Loucy (cell line): ENCODE results near the gene INHBC.
"Not testable (repeated sequence)": the region's sequence is repeated elsewhere in the genome, so short reads cannot be mapped to it uniquely, and the experiment has no call there.

Experiments used
- H2AFZ ChIP-seq: fragments of 200-600 bp; sonication (generic); 2 replicates; pipeline ENCODE4 v1.6.0; 2016; ENCODE audit warnings: antibody characterized with exemption, mild to moderate bottlenecking, low read length, moderate library complexity
- H3F3A ChIP-seq: fragments of 200-600 bp; 2 replicates; pipeline ENCODE4 v1.6.0; 2016; ENCODE audit warnings: antibody characterized with exemption, low read depth, mild to moderate bottlenecking
- H3K27me3 ChIP-seq: fragments of 200-600 bp; sonication (generic); 2 replicates; pipeline ENCODE4 v1.6.1; 2014; ENCODE audit warnings: low read length, mild to moderate bottlenecking; ENCODE audit not compliant: insufficient read depth, poor library complexity, severe bottlenecking
- H3K36me3 ChIP-seq: fragments of 200-600 bp; sonication (generic); 2 replicates; pipeline ENCODE4 v1.6.1; 2016; ENCODE audit warnings: low read length; ENCODE audit not compliant: insufficient read depth
- H3K4me1 ChIP-seq: fragments of 200-600 bp; sonication (generic); 2 replicates; pipeline ENCODE4 v1.5.1; 2014; ENCODE audit warnings: low read length, mild to moderate bottlenecking; ENCODE audit not compliant: insufficient read depth, poor library complexity, severe bottlenecking
- H3K4me2 ChIP-seq: fragments of 200-600 bp; sonication (generic); 2 replicates; pipeline ENCODE4 v1.6.0; 2014; ENCODE audit warnings: antibody characterized with exemption, low read length, low read depth, mild to moderate bottlenecking; ENCODE audit not compliant: poor library complexity, severe bottlenecking
- H3K4me3 ChIP-seq: fragments of 200-600 bp; sonication (generic); 2 replicates; pipeline ENCODE4 v1.5.1; 2014; ENCODE audit warnings: low read length, mild to moderate bottlenecking, mixed read lengths; ENCODE audit not compliant: poor library complexity, severe bottlenecking
- H3K79me2 ChIP-seq: fragments of 200-600 bp; sonication (generic); 2 replicates; pipeline ENCODE4 v1.6.1; 2014; ENCODE audit warnings: low read length; ENCODE audit not compliant: insufficient read depth
- H3K9ac ChIP-seq: fragments of 200-600 bp; sonication (generic); 2 replicates; pipeline ENCODE4 v1.6.0; 2014; ENCODE audit warnings: mild to moderate bottlenecking, low read depth, low read length, moderate library complexity; ENCODE audit not compliant: poor library complexity, severe bottlenecking
- H3K9me2 ChIP-seq: fragments of 200-600 bp; sonication (generic); replicated peaks from 2 replicates; pipeline ENCODE4 v1.6.1; 2016; ENCODE audit warnings: low read depth, low read length, mixed read lengths
- H3K9me3 ChIP-seq: fragments of 200-600 bp; sonication (generic); 2 replicates; pipeline ENCODE4 v1.6.1; 2014; ENCODE audit warnings: mild to moderate bottlenecking, antibody characterized with exemption, low read length, low read depth; ENCODE audit not compliant: insufficient read depth
- H4K20me1 ChIP-seq: fragments of 200-600 bp; sonication (generic); 2 replicates; pipeline ENCODE4 v1.6.0; 2014; ENCODE audit warnings: antibody characterized with exemption, low read length, mild to moderate bottlenecking; ENCODE audit not compliant: insufficient read depth, poor library complexity, severe bottlenecking
- EZH2phosphoT487 ChIP-seq: fragments of 200-600 bp; IDR thresholded peaks from 2 replicates; pipeline ENCODE4 v1.6.1; 2018; ENCODE audit warnings: antibody characterized with exemption, mild to moderate bottlenecking, moderate library complexity, borderline replicate concordance
- TF ChIP-seq, protein P1 (sequence below): fragments of 200-600 bp; sonication (generic); conservative IDR thresholded peaks from 2 replicates; pipeline ENCODE4 v1.5.1; 2014; ENCODE audit warnings: mild to moderate bottlenecking, antibody characterized with exemption, low read length

The INHBC gene

DNA sequence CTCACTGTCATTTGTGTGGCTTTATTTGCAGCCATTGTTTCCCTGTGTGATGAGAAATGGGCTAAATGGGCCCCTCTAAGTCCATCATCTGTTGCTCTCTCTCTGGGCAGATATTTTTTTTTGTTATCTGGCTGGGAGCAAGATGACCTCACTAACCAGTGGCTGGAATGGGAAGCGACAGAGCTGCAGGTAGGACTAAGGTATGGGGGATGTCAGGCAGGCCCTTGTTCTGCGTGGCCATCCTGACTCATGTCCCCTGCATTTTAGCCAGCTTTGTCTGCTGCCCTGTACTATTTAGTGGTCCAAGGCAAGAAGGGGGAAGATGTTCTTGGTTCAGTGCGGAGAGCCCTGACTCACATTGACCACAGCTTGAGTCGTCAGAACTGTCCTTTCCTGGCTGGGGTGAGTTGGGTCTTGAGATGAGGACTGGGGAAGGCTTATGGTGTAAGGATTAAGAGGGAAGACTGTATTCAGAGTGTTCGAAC is 54.6 kb downstream of the INHBC start:
- H3K9me2 ChIP-seq: no peaks in the 10 kb centered on the region
- H3K27me3 ChIP-seq: no peaks in the 10 kb centered on the region
- peaks cover 22% of the 10 kb centered on the region; the same call in 1 of the 2 replicates for H3K36me3 ChIP-seq
- TF ChIP-seq EZH2phosphoT487: no peak
- TF ChIP-seq, protein P1, sequence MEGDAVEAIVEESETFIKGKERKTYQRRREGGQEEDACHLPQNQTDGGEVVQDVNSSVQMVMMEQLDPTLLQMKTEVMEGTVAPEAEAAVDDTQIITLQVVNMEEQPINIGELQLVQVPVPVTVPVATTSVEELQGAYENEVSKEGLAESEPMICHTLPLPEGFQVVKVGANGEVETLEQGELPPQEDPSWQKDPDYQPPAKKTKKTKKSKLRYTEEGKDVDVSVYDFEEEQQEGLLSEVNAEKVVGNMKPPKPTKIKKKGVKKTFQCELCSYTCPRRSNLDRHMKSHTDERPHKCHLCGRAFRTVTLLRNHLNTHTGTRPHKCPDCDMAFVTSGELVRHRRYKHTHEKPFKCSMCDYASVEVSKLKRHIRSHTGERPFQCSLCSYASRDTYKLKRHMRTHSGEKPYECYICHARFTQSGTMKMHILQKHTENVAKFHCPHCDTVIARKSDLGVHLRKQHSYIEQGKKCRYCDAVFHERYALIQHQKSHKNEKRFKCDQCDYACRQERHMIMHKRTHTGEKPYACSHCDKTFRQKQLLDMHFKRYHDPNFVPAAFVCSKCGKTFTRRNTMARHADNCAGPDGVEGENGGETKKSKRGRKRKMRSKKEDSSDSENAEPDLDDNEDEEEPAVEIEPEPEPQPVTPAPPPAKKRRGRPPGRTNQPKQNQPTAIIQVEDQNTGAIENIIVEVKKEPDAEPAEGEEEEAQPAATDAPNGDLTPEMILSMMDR: no peak
- H3K4me2 ChIP-seq: peak overlapping the region; percentile 91
- H3K9me3 ChIP-seq: no peaks in the 10 kb centered on the region
- peaks cover 19% of the 10 kb centered on the region for H3K4me1 ChIP-seq
- H3K4me3 ChIP-seq: peak overlapping the region; percentile 90
- H3K79me2 ChIP-seq: peaks cover 32% of the 10 kb centered on the region
- H3K9ac ChIP-seq: peak overlapping the region; percentile 97
- peaks cover 29% of the 10 kb centered on the region for H4K20me1 ChIP-seq
- no peak overlapping the region for H2AFZ ChIP-seq
- no peaks in the 10 kb centered on the region for H3F3A ChIP-seq

DNA sequence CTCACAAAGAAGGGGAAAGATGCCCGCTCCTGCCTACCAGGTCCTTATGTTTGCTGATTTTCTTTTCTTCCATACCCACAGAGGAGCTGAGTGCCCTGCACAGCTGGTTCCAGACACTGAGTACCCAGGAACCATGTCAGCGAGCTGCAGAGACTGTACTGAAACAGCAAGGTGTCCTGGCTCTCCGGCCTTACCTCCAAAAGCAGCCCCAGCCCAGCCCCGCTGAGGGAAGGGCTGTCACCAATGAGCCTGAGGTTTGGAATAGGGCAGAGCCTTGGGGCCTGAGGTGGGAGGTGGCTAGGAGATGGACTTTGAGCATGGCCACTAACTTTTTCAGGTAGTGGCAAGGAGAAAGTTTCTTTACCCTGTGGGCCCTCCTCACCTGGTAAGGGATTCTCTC is 55.5 kb downstream of the INHBC start:
- Histone ChIP-seq H3K79me2 (peaks cover 32% of the 10 kb centered on the region), H3K9me3 (no peaks in the 10 kb centered on the region), H4K20me1 (peaks cover 29% of the 10 kb centered on the region), H2AFZ (no peak overlapping the region), H3K4me1 (peaks cover 19% of the 10 kb centered on the region), H3K36me3 (peaks cover 22% of the 10 kb centered on the region; the same call in 1 of the 2 replicates), H3F3A (no peaks in the 10 kb centered on the region), H3K27me3 (no peaks in the 10 kb centered on the region), H3K9me2 (no peaks in the 10 kb centered on the region), H3K4me2 (peak overlapping the region; percentile 91), H3K9ac (no peak overlapping the region), H3K4me3 (peak overlapping the region; percentile 90)
- TF ChIP-seq, protein P1: no peak
- TF ChIP-seq EZH2phosphoT487: no peak

DNA sequence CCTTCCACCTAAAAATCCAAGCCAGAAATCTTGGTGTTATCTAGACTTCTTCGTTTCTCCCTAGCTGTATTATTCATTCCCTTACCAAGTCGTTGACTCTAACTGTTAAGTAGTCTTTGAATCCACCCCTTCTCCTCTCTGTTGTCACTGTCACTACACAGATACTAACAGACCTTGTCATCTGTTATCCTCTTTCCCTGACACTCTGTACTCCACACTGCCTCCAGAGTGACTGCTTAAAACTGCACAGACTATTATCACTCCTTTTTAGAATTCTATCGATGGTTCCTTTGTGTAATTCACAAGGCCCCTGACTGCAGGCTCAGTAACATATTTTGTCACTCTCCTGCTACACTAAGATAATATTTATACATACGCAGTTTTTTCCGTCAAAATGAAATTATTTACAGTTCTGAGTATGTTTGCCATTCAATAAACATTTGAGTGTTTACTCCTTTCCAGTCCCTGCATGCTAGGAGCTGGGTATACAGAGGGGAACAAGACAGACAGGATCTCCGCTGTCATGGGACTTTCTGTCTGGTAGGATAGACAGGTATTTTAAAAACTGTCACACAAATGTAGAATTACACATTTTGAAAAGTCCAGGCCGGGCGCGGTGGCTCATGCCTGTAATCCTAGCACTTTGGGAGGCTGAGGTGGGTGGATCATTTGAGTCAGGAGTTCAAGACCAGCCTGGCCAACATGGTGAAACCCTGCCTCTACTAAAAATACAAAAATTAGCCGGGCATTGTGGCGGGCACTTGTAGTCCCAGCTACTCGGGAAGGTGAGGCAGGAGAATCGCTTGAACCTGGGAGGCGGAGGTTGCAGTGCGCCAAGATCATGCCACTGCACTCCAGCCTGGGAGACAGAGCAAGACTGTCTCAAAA is 57.1 kb downstream of the INHBC start:
- peaks cover 30% of the 10 kb centered on the region; the same call in 1 of the 2 replicates for H3K36me3 ChIP-seq
- no peaks in the 10 kb centered on the region for H3K9me2 ChIP-seq
- H3F3A ChIP-seq: no peaks in the 10 kb centered on the region
- no peak overlapping the region for H3K4me3 ChIP-seq
- no peaks in the 10 kb centered on the region for H3K27me3 ChIP-seq
- H3K9ac ChIP-seq: no peak overlapping the region
- peaks cover 19% of the 10 kb centered on the region for H3K4me1 ChIP-seq
- TF ChIP-seq EZH2phosphoT487: no peak
- TF ChIP-seq, protein P1: peak; percentile 57
- H2AFZ ChIP-seq: no peak overlapping the region
- no peaks in the 10 kb centered on the region for H3K9me3 ChIP-seq
- peaks cover 32% of the 10 kb centered on the region for H3K79me2 ChIP-seq
- no peak overlapping the region for H3K4me2 ChIP-seq
- peaks cover 29% of the 10 kb centered on the region for H4K20me1 ChIP-seq

DNA sequence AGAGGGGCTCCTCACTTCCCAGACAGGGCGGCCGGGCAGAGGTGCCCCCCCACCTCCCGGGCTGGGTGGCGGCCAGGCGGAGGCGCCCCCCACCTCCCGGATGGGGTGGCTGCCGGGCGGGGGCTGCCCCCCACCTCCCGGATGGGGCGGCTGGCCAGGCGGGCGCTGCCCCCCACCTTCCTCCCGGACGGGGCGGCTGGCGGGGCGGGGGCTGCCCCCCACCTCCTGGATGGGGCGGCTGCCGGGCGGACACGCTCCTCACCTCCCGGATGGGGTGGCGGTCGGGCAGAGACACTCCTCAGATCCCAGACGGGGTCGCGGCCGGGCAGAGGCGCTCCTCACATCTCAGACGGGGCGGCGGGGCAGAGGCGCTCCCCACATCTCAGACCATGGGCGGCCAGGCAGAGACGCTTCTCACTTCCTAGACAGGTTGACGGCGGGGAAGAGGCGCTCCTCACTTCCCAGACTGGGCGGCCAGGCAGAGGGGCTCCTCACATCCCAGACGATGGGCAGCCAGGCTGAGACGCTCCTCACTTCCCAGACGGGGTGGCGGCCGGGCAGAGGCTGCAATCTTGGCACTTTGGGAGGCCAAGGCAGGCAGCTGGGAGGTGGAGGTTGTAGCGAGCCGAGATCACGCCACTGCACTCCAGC is 60.6 kb downstream of the INHBC start:
- H2AFZ ChIP-seq, H3K27me3 ChIP-seq, H3K9me2 ChIP-seq, H3K79me2 ChIP-seq, H3F3A ChIP-seq, H3K4me2 ChIP-seq, H3K4me1 ChIP-seq, H3K9ac ChIP-seq, H3K4me3 ChIP-seq, H3K9me3 ChIP-seq: not testable (repeated sequence)
- Histone ChIP-seq H4K20me1 (peaks cover 12% of the 10 kb centered on the region), H3K36me3 (peaks cover 54% of the 10 kb centered on the region; the same call in 1 of the 2 replicates)
